Measurements from ENCODE around the gene ATXN1. TPM values are rescaled to one million over a fixed set of nuclear protein-coding genes. Genes with fewer than 3 reads are reported as not detected.
"Not testable (repeated sequence)": the region's sequence is repeated elsewhere in the genome, so short reads cannot be mapped to it uniquely, and the experiment has no call there.

The ATXN1 gene
- total RNA-seq, 1 donor from 2014 or later, result 99.2 TPM

GRCh38 chr6:16386057-16386456 lies 375.2 kb downstream of the ATXN1 start:
- intact Hi-C loops (cut with micrococcal nuclease), result no loop called here

DNA sequence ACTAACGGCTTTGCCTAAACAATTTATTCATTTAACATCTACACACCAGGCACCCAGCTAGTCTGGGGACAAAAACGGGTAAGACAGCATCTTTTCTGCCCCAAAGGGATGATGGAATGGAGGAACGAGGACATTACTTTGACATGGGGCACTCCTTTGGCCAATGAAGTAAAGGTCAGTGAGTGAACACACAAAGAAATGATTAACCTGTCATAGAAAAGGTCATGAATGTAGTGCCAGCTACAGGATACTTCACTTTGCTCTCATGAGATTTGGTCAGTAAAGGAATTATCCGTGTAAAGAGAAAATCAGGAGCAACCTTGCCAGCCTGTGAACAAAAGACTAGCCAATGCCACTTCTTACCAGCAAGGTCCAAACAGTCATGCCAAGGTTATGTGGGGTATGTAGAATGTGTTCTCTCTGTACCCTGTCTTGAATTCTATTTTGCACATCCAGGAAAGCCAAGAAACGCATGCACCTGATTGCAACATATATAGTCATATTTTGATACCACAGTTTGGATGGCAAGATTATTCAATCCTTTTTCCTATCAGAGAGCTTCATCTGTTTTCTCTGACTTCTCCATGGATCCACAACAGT lies 377.6 kb downstream of the ATXN1 start:
- intact Hi-C loops (cut with micrococcal nuclease), result no loop called here

- intact Hi-C loops (cut with micrococcal nuclease), result not testable (repeated sequence)
Measured at GRCh38 chr6:16381968-16382367, 379.3 kb downstream of the ATXN1 start.

GRCh38 chr6:16380220-16380809 lies 380.9 kb downstream of the ATXN1 start:
- intact Hi-C loops (cut with micrococcal nuclease), result no loop called here

DNA sequence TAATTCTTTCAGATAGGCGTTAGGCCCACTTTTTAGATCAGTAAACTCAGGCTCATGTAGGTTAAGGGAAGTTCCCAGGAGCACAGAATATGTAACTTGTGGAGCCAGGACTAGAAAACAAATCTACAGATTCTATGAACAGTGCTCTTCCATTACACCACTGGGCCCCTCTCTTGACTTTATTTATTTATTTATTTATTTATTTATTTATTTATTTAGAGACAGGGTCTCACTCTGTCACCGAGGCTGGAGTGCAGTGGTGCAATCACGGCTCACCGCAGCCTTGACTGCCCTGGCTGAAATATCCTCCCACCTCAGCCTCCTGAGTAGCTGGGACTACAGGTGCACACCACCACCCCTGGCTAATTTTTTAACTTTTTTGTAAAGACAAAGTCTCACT lies 382.9 kb downstream of the ATXN1 start:
- intact Hi-C loops (cut with micrococcal nuclease), result not testable (repeated sequence)

GRCh38 chr6:16377470-16377869 lies 383.8 kb downstream of the ATXN1 start:
- intact Hi-C loops (cut with micrococcal nuclease), result no loop called here

- intact Hi-C loops (cut with micrococcal nuclease), result no loop called here
Measured at GRCh38 chr6:16375843-16376242, 385.4 kb downstream of the ATXN1 start.

- intact Hi-C loops (cut with micrococcal nuclease), result no loop called here
Measured at GRCh38 chr6:16375206-16375605, 386.1 kb downstream of the ATXN1 start.

DNA sequence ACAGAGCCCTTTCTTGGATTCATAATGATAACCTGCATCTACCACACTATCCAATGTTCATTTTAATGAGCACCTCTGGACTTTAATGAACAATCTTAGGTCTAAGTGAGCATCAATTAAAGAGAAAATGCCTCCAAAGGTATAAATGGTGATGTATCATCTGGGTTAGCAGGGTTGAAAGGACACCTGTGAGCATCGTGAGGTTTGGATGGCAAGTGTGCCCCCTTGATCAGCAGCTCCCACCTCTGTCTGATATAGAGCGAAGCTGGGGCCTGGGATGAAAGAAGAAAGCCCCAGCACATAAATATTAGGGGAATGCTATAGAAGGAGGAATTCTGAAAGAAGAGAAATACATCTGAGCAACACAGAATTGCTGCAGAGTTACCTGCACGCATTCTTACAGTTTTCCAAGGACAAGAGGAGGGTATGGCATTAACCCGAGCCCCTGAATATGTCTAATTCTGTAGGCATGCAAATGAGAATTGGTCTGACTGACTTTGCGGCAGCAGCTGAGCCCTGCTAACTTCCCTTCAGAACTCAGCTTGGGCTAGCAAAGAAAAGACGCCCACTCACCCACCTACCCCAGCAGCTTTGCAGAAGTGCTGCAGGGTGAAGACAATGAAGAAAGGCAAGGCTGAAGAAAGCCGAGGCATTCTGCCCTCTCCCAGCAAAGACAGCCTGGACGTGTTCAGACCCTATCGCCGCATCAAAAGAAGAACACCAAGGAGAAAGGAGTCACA lies 386.6 kb downstream of the ATXN1 start:
- intact Hi-C loops (cut with micrococcal nuclease), result no loop called here

DNA sequence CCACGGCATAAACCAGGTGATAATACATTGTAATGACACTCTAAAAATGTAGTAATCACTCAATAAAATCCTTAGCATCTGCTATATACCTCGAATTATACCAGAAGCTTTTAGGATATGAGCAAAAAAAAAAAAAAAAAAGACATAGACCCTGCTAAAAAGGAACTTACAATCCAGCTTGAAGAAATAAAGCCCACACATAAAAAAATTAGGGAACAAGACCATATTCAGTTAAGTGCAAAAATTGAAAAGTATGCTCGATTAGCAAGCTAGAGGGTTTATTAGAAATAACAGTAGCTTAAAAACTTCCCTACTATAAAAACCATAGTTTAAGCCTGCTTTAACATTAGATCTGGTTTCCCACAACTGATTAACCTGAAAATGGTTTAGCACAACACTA lies 387.2 kb downstream of the ATXN1 start:
- intact Hi-C loops (cut with micrococcal nuclease), result no loop called here

DNA sequence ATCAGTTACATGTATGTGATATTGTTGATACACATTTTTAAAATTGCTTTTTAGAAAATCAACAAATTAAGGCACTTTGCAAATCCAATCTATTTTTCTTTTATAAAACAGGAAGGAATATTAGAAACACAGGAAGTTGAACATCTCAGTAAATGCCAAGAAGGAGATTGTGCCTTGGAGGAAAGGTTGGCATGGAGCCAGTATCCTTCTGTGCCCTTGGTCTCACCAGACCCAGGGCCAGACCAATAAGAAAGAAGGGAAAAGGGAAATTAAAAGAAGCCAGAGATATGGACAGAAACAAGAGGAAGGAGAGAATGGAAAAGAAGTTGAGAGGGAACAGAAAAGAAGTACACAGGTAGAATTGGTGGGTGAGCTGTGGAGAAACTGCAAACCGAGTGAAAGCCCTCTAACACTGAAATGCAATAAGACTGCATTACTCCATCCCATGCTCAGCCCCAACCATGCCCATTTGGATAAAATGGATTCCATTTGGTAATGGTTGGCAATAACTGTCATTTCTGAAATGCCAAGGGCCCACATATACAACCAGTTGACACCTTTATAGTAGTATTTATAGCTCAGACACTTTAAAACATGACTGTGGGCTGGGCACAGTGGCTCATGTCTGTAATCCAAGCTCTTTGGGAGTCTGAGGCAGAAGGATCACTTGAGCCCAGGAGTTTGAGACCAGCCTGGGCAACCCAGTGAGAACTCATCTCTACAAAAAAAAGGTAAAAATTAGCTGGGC lies 389.1 kb downstream of the ATXN1 start:
- intact Hi-C loops (cut with micrococcal nuclease), result no loop called here

DNA sequence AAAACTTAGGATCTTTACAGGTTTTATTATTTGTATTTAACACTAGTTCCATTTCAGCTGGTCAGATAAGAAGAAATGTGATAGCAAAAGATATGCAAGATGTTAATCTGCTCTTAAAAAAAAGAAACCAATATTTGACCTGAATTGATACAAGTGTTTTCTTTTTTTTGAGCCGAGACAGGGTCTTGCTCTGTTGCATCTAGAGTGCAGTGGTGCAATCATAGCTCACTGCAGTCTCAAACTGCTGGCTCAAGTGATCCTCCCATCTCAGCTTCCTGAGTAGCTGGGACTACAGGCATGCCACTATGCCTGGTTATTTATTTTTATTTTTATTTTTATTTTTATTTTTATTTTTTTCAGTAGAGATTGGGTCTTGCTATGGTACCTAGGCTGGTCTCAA lies 389.9 kb downstream of the ATXN1 start:
- intact Hi-C loops (cut with micrococcal nuclease), result no loop called here

DNA sequence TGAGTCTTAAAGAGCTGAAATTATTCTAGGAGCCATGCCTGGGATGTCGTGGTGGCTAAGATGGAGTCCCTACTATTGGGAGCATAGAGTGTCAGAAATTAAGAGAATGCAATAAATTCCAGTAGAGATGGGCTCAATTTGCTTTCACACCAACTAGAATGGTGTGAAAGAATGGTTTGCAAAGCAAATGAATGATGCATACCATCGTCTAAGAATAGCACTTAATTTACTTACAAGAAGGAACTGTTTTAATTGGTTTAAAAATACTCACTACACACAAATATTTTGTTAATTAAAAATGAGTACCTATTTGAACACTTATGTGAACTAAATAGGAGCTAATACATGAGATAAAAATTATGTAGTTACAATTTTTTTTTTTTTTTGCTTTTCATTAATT lies 390.3 kb downstream of the ATXN1 start:
- intact Hi-C loops (cut with micrococcal nuclease), result no loop called here

- intact Hi-C loops (cut with micrococcal nuclease), result no loop called here
Measured at GRCh38 chr6:16369989-16370388, 391.3 kb downstream of the ATXN1 start.

- intact Hi-C loops (cut with micrococcal nuclease), result no loop called here
Measured at GRCh38 chr6:16369140-16369745, 392.0 kb downstream of the ATXN1 start.

GRCh38 chr6:16367571-16367970 lies 393.7 kb downstream of the ATXN1 start:
- intact Hi-C loops (cut with micrococcal nuclease), result no loop called here

DNA sequence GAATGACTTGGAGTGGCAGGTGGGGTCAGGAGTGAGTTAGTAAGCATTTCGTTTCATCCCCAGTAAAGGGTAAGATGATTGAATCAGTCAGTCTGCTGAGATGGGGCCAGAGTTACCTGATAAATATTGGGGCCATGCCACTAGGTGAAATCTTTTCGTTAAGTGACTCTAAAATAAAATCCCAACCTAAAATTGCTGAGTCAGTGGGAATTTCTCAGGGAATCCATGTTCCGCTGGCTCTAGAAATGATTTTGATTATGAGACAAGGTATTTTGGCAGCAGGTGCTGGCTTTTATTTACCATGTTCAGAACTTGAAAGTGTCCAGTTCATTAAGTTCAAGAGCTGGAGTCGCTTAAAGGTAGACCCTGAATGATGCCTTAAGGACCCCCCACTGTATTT lies 397.5 kb downstream of the ATXN1 start:
- intact Hi-C loops (cut with micrococcal nuclease), result no loop called here

- intact Hi-C loops (cut with micrococcal nuclease), result no loop called here
Measured at GRCh38 chr6:16362819-16363589, 398.3 kb downstream of the ATXN1 start.

DNA sequence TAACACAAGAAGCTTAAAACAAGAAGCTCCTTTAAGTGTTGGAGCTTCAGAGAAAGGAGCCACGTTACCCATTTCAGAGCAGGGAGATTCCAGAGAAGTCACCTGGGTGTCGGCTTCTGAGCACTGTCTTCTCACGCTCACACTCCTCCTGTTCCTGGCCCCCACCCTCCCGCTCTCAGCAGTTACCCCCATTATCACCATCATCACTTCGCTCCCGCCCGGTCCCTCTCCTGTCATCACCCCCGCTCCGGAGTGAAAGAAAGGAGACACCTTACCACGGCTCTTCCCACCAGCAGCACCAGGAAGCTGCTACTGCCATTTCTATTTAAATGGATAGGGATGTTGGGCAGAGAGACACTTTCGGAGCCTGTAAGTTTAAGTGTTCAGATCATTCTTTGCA lies 399.0 kb downstream of the ATXN1 start:
- intact Hi-C loops (cut with micrococcal nuclease), result no loop called here

- intact Hi-C loops (cut with micrococcal nuclease), result no loop called here
Measured at GRCh38 chr6:16361861-16362260, 399.4 kb downstream of the ATXN1 start.

GRCh38 chr6:16361121-16361520 lies 400.1 kb downstream of the ATXN1 start:
- intact Hi-C loops (cut with micrococcal nuclease), result no loop called here
